GM12873 (cell line): ENCODE data around the gene EMX2.

Experiments used
- TF ChIP-seq, protein P1 (sequence below): IDR thresholded peaks from 2 replicates; pipeline ENCODE4 v1.5.1; 2012; ENCODE audit warnings: low read depth, mild to moderate bottlenecking, moderate library complexity, low read length, control low read depth; ENCODE audit not compliant: insufficient read depth; ENCODE audit errors: missing control alignments

The EMX2 gene

DNA sequence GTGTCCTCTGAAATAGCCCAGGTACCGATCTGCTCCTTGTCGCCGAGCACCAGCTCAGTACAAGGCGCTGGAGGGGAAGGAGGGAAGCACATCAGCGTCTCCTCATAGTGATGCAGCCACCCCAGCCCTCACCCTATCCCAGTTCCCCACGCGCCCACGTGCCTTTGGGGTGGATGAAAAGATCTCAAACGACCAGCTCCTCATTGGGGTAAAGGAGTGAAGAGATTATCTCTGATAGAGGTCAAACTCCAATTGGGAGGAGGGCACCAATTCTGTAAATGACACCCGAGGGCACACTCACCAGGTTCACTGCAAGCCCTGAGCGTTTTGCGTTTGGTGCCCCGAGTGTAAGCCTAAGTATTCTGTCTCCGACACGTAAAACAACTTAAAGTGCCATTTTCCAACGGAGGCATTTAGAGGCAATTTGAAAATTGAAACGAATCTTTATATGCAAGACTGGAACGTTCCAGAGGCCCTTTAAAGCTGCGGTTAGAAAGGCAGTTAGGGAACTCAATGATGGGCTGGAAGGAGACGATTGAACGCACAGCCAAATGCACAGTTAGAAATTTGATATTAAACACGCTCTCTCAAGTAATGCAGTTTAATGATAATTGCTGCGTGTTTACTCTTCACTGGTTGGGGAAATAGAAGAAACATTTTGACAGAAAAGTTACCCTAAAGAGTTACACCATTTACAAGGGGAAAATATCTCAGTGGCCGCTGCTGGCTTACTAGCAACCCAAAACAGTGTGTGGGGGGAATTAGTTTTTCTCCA, 8.9 kb upstream of the EMX2 start:
- TF ChIP-seq, protein P1, sequence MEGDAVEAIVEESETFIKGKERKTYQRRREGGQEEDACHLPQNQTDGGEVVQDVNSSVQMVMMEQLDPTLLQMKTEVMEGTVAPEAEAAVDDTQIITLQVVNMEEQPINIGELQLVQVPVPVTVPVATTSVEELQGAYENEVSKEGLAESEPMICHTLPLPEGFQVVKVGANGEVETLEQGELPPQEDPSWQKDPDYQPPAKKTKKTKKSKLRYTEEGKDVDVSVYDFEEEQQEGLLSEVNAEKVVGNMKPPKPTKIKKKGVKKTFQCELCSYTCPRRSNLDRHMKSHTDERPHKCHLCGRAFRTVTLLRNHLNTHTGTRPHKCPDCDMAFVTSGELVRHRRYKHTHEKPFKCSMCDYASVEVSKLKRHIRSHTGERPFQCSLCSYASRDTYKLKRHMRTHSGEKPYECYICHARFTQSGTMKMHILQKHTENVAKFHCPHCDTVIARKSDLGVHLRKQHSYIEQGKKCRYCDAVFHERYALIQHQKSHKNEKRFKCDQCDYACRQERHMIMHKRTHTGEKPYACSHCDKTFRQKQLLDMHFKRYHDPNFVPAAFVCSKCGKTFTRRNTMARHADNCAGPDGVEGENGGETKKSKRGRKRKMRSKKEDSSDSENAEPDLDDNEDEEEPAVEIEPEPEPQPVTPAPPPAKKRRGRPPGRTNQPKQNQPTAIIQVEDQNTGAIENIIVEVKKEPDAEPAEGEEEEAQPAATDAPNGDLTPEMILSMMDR = no peak

DNA sequence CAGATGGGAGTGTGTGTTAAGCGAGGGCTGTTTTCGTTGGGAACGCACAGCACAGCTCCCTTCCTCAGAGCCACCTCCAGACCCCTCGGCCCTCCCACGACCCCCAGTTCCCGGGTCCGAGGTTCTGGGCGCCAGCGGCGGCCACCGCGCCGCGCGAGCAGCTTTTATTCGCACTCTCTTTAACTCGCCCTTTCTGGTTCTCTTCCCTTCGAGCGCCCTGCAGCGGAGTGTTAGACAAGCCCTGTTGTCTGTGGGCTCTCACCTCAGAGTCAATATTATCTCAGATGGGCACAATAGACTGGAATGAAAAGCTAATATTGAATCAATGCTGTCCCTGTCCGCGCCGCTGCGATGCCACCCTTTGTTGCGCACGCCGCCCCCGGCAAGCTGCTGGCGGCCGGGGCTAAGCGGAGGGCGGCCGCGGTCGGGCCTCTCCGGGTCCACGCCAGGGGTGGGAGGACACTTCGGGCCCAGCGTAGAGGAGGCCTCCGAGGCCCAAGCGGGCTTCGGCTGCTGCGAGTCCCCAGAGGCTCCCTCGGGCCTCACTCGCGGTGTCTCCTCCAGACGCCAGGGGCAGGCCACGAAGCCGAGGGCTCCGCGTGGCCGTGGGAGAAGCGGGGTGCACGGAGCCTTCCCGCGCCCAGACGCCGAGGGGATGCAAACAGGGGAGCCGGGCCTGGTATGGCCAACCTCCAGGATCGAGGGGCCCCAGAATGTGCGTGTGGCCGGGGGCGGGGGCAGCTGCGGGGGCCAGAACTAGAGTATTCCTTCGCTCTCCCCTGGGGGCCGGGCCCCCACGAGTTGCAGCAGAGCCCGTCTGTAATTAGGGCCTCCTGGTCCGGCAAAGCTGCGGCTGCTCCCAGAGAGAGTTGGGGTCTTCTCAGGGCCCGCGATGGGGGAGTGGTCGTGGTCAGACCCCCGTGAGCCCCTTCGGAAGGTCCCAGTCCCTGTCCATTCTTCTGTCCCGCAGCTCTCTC, 7.9 kb upstream of the EMX2 start:
- TF ChIP-seq, protein P1 = no peak

DNA sequence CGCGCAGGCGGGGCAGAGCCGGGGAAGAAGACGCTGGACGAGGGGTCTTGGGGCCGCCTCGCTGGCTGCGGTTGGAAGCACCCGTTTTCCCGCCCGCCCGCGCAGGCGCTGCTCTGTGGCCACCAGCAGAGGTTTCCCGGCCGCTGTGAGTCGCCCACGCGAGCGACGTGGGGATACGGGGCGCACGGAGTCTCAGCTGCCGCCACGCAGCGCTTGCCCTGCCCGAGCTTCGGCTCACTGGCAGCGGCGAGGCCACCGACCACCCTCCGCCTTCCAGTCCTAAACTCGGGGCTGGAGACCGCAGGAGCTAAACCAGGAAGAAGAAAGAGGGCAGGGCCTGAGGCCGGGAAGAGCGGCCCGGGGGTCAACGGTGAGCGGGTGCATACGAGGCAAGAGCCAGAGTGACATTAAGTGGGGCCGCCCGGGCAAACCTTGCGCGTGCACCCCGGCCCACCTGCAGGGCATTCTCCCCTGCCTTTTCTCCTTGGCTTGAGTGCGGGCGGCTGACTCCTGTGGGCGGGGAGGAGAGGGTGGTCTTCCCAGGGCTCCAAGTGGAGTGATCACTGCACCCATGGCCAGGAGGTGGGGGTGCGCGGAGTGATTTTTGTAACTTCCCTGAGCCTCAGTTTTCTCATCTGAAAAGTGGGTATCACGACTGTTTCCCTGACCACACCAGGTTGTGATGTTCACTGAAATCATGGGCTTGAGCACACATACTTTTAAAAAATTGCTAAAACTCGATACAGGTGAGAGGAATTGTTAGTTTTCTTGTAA, 7.1 kb upstream of the EMX2 start:
- TF ChIP-seq, protein P1 = no peak

DNA sequence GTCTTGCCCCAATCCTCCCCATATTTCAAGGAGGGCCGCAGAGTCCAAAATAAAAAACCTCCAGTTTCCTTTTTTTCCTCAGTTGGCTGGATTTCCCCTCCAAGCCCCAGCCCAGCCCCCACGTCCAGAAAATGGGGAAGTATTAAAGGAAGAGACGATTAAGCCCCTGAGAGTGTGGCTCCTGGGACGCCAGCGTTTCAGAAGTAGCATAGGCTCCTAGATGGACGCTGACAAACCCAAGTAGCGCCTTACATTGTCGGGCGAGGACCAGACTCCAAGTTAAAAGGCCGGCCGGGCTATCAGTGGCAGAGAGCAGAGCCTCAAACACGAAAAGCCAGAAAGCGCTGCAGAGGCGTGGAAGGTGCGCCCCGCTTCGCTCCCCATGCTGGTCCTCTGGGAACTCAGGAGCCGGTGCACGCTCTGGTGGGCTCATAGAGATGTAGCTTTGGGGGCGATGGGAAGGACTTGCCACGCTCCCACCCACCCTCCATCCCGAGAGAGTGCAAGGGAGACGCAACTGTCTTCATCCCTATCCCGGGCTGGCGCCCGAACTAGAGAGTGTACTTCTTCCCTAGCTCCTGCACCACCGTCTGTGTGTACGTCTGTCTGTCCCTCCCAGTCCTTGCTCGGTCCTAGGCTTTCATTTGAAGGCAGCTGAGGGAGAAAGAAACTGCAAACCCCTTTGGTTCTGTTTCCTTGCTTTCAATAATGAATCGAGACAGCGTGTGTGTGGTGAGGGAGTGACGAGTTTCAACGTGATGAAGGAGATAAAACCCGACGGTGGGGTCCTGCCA, 6.3 kb upstream of the EMX2 start:
- TF ChIP-seq, protein P1 = no peak

DNA sequence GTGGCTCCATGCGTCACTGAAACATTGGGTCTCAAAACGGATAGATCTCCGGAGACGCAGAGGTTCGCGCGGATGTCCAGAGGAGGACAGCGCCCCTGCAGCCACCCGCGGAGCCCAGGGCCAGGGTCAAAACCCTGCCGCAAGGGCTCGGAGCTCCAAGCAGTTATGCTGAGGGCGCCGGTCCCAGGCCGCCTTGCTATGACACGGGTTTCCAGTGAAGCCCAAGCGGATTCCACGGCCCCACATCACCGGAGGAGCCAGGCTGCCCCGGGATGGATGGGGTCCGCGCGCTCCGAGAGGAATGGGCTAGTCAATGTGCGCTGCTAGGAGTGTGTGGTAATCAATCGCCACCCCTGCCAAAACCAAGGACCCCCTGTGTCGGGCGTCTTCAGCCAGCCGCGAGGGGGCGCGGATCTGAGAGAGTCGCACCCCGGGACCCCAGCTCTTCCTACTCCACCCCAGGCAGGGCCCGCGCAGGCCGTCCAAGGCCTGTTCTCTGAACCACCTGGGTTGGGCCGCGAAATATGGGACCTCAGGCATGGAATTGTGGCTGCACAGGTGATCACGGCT, 5.6 kb upstream of the EMX2 start:
- TF ChIP-seq, protein P1 = no peak

DNA sequence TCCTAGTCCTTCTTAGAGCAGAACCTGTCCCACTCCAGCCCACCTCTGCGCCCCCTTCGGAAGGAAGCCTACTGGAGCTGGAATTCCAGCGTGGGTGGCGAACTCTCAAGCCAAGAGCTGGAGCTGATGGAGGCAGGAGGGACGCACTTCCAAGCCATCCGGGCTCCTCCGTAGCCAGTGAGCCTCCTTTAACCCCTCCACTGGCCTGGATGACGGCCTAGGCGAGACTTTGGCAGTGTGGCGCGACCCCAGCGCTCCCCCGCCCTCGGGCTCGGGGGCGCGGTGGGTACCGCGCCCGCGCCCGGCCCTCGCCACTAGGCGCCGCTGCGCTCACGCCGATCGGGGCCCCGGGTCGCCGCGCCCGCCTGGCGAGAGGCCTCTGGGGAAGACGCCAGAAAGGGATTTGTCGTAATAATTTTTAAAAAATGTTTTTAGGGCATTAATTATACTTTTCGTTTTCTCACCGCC, 5.1 kb upstream of the EMX2 start:
- TF ChIP-seq, protein P1 = peak; percentile 64
